ENCODE data around the gene CTSO.

GRCh38 chr4:155973639-155974475 is 20.2 kb upstream of the CTSO start:
- TF ChIP-seq, protein P1, sequence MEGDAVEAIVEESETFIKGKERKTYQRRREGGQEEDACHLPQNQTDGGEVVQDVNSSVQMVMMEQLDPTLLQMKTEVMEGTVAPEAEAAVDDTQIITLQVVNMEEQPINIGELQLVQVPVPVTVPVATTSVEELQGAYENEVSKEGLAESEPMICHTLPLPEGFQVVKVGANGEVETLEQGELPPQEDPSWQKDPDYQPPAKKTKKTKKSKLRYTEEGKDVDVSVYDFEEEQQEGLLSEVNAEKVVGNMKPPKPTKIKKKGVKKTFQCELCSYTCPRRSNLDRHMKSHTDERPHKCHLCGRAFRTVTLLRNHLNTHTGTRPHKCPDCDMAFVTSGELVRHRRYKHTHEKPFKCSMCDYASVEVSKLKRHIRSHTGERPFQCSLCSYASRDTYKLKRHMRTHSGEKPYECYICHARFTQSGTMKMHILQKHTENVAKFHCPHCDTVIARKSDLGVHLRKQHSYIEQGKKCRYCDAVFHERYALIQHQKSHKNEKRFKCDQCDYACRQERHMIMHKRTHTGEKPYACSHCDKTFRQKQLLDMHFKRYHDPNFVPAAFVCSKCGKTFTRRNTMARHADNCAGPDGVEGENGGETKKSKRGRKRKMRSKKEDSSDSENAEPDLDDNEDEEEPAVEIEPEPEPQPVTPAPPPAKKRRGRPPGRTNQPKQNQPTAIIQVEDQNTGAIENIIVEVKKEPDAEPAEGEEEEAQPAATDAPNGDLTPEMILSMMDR (IDR thresholded peaks at IDR 0.05 in 4 of 5, conservative IDR thresholded peaks at IDR 0.05 in 1 of 5) = no peak
- TF ChIP-seq POLR2A (IDR thresholded peaks at IDR 0.05) = no peak

Measured in gastrocnemius medialis (tissue), 4 donors.